Right lobe of liver (tissue), 4 donors: Measurements from ENCODE around the gene C1RL.

Source experiments
- CTCF ChIP-seq, 4 donors: fragments of 200-600 bp in 3 of 4; fragments of 450-650 bp in 1 of 4; IDR thresholded peaks; one replicate each; pipeline versions ENCODE4 v1.5.1 to v1.8.0; 2016 to 2022; ENCODE audit warnings: antibody characterized with exemption in 4 of 4, mild to moderate bottlenecking in 2 of 4
- POLR2A ChIP-seq: fragments of 450-650 bp; IDR thresholded peaks from one replicate; pipeline ENCODE4 v1.6.1; 2017; ENCODE audit warnings: antibody characterized with exemption, mild to moderate bottlenecking
- donor health status: DM: no; HTN: no; CAD: no.
- donor health status: DM: no; HTN: no; CAD: no.
- donor health status: DM: no; HTN: yes; CAD: no.

GRCh38 chr12:7116916-7117315 lies 7.9 kb upstream of the C1RL start:
- TF ChIP-seq CTCF (IDR thresholded peaks at IDR 0.05) (no peak), POLR2A (no peak)
